Ishikawa (cell line): ENCODE measurements around the gene WDR59.

Experiments
- EGR1 ChIP-seq: IDR thresholded peaks from 2 replicates; pipeline ENCODE4 v1.6.1; 2012
- EP300 ChIP-seq: IDR thresholded peaks from 2 replicates; pipeline ENCODE4 v1.6.1; 2012; ENCODE audit warnings: borderline replicate concordance
- MAX ChIP-seq: IDR thresholded peaks from 2 replicates; pipeline ENCODE4 v1.6.1; 2012
- TF ChIP-seq, protein P1 (sequence below): IDR thresholded peaks from 2 replicates; pipeline ENCODE4 v1.6.1; 2012

GRCh38 chr16:74868501-74868900, 116.4 kb downstream of the WDR59 start:
- TF ChIP-seq MAX (no peak), EGR1 (no peak), EP300 (no peak)
- TF ChIP-seq, protein P1, sequence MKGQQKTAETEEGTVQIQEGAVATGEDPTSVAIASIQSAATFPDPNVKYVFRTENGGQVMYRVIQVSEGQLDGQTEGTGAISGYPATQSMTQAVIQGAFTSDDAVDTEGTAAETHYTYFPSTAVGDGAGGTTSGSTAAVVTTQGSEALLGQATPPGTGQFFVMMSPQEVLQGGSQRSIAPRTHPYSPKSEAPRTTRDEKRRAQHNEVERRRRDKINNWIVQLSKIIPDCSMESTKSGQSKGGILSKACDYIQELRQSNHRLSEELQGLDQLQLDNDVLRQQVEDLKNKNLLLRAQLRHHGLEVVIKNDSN: no peak
